Stimulated activated CD8-positive, alpha-beta memory T cell treated with anti-CD3 and anti-CD28 coated beads, Interleukin-2, amount 100 ng/mL, for 1 hour (primary cell): Measurements from ENCODE around the gene MGST1.
"Not testable (repeated sequence)": the region's sequence is repeated elsewhere in the genome, so short reads cannot be mapped to it uniquely, and the experiment has no call there.

Source experiments
- DNase-seq, 2 donors: peaks; one replicate each; pipeline ENCODE4 v3.0.0-alpha.2; 2020; ENCODE audit warnings: low read depth in 2 of 2

MGST1 gene

GRCh38 chr12:16352481-16352880 is 5.0 kb downstream of the MGST1 start:
- DNase-seq: no peak

GRCh38 chr12:16358878-16359277 is 11.4 kb downstream of the MGST1 start:
- DNase-seq: no peak

DNA sequence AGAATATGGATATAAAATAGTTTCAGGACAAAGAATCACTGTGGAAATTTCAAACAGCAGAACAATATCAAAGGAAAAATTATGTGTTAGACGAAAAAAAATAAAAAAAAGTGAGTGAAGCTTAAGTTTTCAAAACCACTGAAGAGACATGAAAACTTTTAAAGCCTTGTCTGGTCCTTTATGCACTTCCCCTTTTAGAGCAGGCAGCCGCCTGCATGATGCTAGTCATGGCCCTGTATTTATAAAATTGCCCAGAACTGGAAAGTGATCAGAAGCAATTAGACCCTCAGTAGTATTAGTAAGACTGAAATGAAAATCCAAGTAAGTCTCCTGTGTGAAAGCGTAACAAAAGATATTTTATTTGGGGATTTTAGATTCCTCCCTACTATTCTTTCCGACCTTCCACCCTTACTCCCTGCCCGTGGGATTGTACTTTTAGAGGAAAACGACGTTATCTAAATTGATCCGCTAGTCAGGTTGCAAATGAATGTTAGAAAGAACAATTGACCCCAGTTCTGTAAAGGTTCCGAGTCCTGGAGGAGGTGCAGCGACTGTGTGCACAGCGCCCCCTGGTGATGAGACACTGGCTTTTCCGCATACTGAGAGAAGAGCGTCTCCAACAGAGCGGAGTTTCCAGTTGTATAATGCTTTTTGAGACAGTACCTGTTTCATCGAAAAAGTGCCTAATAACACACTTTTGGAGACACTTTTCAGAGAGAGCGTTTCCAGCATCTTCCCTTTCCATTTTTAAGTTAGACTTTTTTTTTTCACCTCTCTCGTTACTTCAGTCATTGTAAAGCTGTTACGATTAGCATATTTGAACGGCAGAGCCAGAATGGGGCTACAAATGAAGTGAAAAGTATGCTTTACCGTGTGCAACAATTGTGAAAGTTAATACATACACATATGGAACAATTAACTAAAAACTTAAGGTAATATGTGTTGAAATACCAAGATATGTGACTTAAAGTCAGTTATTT is 12.4 kb downstream of the MGST1 start:
- DNase-seq: no peak

- no peak for DNase-seq
These were observed 13.8 kb downstream of the MGST1 start for GRCh38 chr12:16361142-16361783.

- no peak for DNase-seq
These were observed 15.1 kb downstream of the MGST1 start for GRCh38 chr12:16362550-16362949.

- DNase-seq: no peak
These were observed 21.7 kb downstream of the MGST1 start for GRCh38 chr12:16369156-16369555.

DNA sequence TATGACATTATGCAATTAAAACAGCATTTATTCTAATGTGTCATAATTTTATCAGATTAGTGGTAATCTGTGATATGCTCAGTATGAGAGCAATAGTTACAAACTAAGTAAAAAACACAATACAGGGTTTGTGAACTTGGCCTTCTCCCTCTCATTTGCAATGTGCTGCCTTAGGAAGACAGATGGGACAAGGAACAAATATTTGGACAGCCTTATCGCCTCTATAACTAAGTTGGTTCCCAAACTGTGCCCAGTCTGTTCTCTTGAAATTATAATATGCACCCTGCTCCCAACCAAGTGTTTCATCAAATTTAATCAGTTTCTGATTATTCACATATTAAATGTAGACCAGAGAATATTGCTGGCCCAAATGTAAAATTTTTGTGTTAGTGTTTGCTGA is 22.7 kb downstream of the MGST1 start:
- no peak for DNase-seq

DNA sequence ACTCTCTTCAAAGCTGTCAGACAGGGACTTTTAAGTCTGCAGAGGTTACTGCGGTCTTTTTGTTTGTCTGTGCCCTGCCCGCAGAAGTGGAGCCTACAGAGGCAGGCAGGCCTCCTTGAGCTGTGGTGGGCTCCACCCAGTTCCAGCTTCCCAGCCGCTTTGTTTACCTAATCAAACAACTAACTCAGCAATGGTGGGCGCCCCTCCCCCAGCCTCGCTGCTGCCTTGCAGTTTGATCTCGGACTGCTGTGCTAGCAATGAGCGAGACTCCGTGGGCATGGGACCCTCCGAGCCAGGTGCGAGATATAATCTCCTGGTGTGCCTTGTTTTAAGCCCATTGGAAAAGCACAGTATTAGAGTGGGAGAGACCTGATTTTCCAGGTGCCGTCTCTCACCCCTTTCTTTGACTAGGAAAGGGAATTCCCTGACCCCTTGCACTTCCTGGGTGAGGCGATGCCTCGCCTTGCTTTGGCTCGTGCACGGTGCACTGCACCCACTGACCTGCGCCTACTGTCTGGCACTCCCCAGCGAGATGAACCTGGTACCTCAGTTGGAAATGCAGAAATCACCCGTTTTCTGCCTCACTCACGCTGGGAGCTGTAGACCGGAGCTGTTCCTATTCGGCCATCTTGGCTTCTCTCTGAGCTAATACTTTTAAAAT is 35.3 kb downstream of the MGST1 start:
- not testable (repeated sequence) for DNase-seq

GRCh38 chr12:16384732-16385131 is 37.3 kb downstream of the MGST1 start:
- DNase-seq: no peak

- no peak for DNase-seq
These were observed 38.6 kb downstream of the MGST1 start for GRCh38 chr12:16385782-16386646.

- DNase-seq: no peak
These were observed 40.5 kb downstream of the MGST1 start for GRCh38 chr12:16387919-16388318.

DNA sequence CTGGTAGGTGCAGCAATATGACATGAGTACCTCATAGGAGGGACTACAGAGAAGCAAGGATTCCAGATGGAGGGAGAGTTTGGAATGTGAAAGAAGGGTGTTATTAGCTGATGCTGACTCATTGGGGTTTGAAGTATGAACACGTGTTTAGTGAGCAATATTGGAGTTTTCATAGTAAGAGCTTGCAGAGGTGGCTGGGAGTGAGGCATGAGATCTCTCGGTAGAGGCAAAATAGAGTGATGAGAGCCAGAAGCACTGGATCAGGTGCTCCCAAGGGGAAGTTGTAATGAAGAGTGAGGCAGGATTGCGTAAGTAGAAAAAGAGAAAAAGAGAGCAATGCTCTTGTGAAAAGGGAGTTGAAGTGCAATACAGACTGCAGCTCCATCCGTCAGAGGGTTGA is 42.1 kb downstream of the MGST1 start:
- DNase-seq: no peak

DNA sequence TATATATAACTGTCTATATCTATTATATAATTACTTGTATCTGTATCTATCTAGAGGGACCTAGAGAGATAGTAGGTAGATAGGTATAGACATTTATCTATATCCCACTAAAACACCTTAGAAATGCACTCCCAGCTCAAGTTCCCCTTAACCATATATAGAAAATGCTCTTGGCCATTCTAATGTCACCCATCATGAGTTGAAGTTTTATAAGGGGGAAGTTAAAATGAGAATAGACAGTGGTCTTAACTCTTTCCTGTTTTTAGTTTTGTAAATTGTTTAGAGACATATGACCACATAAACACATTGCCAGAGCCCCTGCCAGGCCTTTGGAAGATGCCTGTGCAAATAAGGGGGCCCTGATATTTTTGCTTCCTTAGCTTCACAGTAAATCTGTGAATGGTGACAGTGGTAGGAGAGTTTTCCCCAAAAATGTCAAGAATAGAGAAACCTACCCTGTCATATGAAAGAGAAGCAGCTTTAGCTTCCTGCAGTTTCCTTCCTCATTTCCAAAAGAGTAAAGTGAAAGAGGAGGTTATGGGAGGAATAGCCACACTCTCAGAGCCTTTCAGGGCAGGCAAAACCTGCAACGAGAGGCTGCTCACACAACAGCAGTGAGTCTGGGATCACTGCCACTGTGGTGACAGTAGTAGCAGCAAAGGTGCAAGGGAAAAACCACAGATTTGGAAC is 45.5 kb downstream of the MGST1 start:
- no peak for DNase-seq

DNA sequence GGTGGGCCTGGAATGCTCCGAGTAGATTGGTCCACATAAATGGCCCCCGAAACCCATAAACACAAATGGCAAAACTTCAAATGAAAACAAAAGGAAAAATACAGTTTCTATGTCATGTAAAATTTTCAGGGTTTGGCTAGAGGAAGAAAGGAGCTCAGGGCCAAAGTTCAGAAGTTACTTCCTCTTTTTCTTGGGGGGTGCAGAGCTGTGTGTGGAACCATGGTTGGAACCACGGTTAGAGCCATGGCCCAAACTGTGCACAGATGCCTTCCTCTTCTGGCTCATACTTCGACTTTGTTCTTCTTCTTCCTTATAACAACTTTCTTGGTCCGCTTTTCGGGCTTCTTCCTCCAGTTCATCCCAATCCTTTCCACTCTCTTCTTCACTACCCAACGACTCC is 51.7 kb downstream of the MGST1 start:
- DNase-seq: no peak

DNA sequence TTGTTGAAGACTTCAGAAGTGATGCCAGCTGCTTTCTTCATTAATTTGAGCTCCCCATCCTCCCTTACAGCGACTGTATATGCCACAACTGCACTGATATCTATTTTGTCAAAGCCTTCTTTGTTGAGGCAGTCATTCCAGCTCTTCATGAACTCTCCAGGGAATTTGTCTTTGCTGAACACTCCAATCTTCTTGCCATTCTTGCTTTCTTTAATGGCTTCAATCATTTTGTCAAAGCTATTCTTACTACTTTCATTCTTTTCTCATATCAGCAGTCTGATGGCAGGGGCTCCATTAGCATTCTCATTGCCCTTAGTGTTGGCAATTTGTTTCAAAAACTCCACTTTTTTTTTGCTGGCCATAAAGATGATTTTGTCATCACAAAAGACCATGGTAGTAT is 54.4 kb downstream of the MGST1 start:
- not testable (repeated sequence) for DNase-seq

DNA sequence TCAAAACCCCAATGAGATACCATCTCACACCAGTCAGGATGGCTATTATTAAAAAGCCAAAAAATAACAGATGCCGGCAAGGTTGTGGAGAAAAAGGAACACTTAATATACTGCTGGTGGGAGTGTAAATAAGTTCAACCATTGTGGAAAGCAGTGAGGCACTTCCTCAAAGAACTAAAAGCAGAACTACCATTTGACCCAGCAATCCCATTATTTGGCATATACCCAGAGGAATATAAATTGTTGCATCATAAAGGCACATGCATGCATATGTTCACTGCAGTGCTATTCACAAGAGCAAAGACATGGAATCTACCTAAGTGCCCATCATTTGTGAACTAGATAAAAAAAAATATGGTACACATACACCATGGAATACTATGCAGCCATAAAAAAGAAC is 59.9 kb downstream of the MGST1 start:
- DNase-seq: no peak
